GM21529 (cell line): ENCODE results near the gene MAML1.
"Not testable (repeated sequence)": the region's sequence is repeated elsewhere in the genome, so short reads cannot be mapped to it uniquely, and the experiment has no call there.

Experiments
- ATAC-seq: cut with Tn5 transposase; IDR thresholded peaks from one replicate; pipeline ENCODE4 v1.9.1; 2021; ENCODE audit not compliant: unreplicated experiment

Gene MAML1

GRCh38 chr5:179768326-179769085 lies 35.9 kb downstream of the MAML1 start:
- no peak for ATAC-seq

GRCh38 chr5:179769271-179769670 lies 36.6 kb downstream of the MAML1 start:
- no peak for ATAC-seq

GRCh38 chr5:179769796-179770195 lies 37.2 kb downstream of the MAML1 start:
- no peak for ATAC-seq

GRCh38 chr5:179771311-179771895 lies 38.8 kb downstream of the MAML1 start:
- ATAC-seq, result no peak

GRCh38 chr5:179772351-179772750 lies 39.7 kb downstream of the MAML1 start:
- no peak for ATAC-seq

GRCh38 chr5:179773686-179774040 lies 41.0 kb downstream of the MAML1 start:
- no peak for ATAC-seq

GRCh38 chr5:179774442-179774841 lies 41.8 kb downstream of the MAML1 start:
- no peak for ATAC-seq

GRCh38 chr5:179776411-179776938 lies 43.9 kb downstream of the MAML1 start:
- ATAC-seq, result no peak

GRCh38 chr5:179777456-179777855 lies 44.8 kb downstream of the MAML1 start:
- no peak for ATAC-seq

- no peak for ATAC-seq
Measured at GRCh38 chr5:179777909-179778308, 45.3 kb downstream of the MAML1 start.

- no peak for ATAC-seq
Measured at GRCh38 chr5:179778591-179778990, 46.0 kb downstream of the MAML1 start.

GRCh38 chr5:179779826-179780225 lies 47.2 kb downstream of the MAML1 start:
- ATAC-seq, result no peak

- no peak for ATAC-seq
Measured at GRCh38 chr5:179780362-179780761, 47.7 kb downstream of the MAML1 start.

GRCh38 chr5:179781846-179782245 lies 49.2 kb downstream of the MAML1 start:
- no peak for ATAC-seq

GRCh38 chr5:179783128-179783527 lies 50.5 kb downstream of the MAML1 start:
- ATAC-seq, result no peak

- ATAC-seq, result no peak
Measured at GRCh38 chr5:179786861-179787260, 54.2 kb downstream of the MAML1 start.

GRCh38 chr5:179788193-179788854 lies 55.7 kb downstream of the MAML1 start:
- no peak for ATAC-seq

GRCh38 chr5:179789278-179789677 lies 56.7 kb downstream of the MAML1 start:
- ATAC-seq, result not testable (repeated sequence)

GRCh38 chr5:179791881-179792611 lies 59.4 kb downstream of the MAML1 start:
- no peak for ATAC-seq

GRCh38 chr5:179792612-179793467 lies 60.2 kb downstream of the MAML1 start:
- ATAC-seq, result no peak
